GM21515 (cell line): ENCODE data around the gene FASN.
"Not testable (repeated sequence)": the region's sequence is repeated elsewhere in the genome, so short reads cannot be mapped to it uniquely, and the experiment has no call there.

ENCODE experiments used
- ATAC-seq: cut with Tn5 transposase; IDR thresholded peaks from one replicate; pipeline ENCODE4 v1.9.1; 2021; ENCODE audit not compliant: unreplicated experiment

The FASN gene

GRCh38 chr17:82098169-82098938 is at the start of gene FASN:
TSS of gene FASN (minus strand) at chr17:82098236. CDS start at chr17:82096445, 1,791 bp downstream.
- ATAC-seq, result peak; percentile 60

- no peak for ATAC-seq
These were observed 48.9 kb upstream of the FASN start for GRCh38 chr17:82146663-82147654.

- ATAC-seq, result no peak
These were observed 47.6 kb upstream of the FASN start for GRCh38 chr17:82145550-82146155.

GRCh38 chr17:82143333-82143732 is 45.3 kb upstream of the FASN start:
- no peak for ATAC-seq

- ATAC-seq, result not testable (repeated sequence)
These were observed 41.9 kb upstream of the FASN start for GRCh38 chr17:82139961-82140360.

GRCh38 chr17:82138511-82138992 is 40.5 kb upstream of the FASN start:
- no peak for ATAC-seq

GRCh38 chr17:82134101-82134500 is 36.1 kb upstream of the FASN start:
- no peak for ATAC-seq

GRCh38 chr17:82133166-82133953 is 35.3 kb upstream of the FASN start:
- ATAC-seq, result not testable (repeated sequence)

GRCh38 chr17:82129095-82129494 is 31.1 kb upstream of the FASN start:
- ATAC-seq, result no peak

- no peak for ATAC-seq
These were observed 30.3 kb upstream of the FASN start for GRCh38 chr17:82128287-82128686.

- ATAC-seq, result no peak
These were observed 29.7 kb upstream of the FASN start for GRCh38 chr17:82127704-82128103.

GRCh38 chr17:82127315-82127595 is 29.2 kb upstream of the FASN start:
- ATAC-seq, result no peak

GRCh38 chr17:82126556-82127314 is 28.7 kb upstream of the FASN start:
- ATAC-seq, result no peak

GRCh38 chr17:82124101-82124500 is 26.1 kb upstream of the FASN start:
- no peak for ATAC-seq

- ATAC-seq, result no peak
These were observed 23.9 kb upstream of the FASN start for GRCh38 chr17:82121660-82122629.

- ATAC-seq, result no peak
These were observed 23.2 kb upstream of the FASN start for GRCh38 chr17:82121246-82121645.

GRCh38 chr17:82120148-82120547 is 22.1 kb upstream of the FASN start:
- no peak for ATAC-seq

- ATAC-seq, result no peak
These were observed 20.9 kb upstream of the FASN start for GRCh38 chr17:82118815-82119380.
